ENCODE results near the gene MYH9.
"Not testable (repeated sequence)": the region's sequence is repeated elsewhere in the genome, so short reads cannot be mapped to it uniquely, and the experiment has no call there.

MYH9 gene

DNA sequence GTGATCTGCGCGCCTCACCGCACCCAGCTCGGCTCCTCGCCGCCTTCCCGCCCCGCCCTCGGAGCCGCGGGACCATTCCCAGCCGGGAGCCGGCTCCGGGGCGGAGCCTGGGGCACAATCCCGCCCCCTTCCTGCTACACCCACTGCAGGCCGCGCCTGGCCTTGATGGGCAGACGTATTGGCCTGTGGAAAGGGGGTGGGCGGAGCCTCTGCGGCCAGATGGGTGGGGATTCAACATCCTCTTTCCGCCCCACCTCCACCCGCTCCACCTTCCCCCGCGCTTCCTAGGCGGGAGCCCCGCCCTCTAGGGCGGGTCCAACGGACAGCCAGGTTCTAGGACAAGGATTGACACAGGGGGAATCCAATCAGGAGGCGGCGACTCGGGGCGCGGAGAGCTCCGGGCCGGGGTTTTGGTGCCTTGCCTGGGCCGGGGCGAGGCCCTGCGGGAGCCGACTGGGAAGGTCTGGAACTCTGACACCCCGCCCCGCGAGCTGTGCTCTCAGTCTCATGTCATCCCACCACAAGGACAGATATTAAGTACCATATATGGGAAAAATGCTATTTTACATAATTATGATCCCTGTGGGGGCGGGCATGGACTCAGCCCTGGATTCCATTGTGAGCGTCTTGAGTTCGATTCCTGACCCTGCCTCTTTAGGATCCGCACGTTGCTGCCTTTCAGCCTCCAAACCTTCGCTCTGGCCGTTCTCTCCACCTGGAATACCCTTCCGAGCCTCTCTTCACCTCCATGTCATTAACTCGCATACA is at the start of gene MYH9:
Gene MYH9, minus strand, starts transcription at position 9 of the 768 bp plus-strand sequence. CDS start 38,731 bp downstream, outside the sequence.
- peak; percentile 98 for DNase-seq (ENCODE audit: low read depth)

DNA sequence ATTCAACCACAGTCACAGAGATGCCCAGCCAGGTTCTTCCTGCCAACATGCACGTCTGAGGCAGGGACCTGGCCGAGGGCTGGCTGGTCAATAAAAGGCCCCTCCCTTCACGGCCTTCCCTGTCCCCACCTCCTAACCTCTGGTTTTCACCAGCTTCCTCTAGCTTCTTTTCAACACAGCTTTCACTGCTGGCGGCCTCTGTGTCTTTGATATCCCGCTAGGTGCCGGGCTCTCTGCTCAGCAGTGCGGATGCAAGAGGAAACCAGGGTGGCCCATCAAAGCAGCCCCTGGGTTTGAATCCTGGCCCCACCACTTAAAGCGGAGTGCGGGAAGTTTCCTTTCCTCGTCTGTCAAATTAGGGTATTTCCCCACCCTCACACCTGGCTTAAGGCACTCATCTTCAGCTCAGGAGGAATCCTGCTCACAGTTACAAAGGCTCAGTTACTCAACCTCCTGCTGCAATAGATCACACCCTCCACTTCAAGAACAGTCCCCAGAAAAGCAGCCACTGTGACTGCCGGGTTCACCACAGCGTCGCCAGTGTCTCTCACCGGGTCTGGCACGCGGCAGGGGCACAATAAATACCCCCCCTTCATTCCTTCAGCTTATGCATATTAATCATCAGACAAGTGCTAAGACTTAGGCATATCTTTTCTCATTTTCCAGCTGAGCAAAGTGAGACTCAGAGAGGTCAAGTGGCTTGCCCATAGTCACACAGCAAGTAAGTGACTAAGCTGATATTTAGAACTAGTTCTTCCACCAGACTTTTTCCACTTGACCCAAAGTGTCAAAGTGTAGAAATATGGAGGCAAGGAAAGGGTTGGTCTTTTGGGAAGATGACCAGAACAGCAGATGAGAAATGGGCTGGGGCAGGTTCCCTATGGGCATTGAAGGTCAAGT is 48.0 kb upstream of the MYH9 start:
- DNase-seq (ENCODE audit: low read depth), result no peak

DNA sequence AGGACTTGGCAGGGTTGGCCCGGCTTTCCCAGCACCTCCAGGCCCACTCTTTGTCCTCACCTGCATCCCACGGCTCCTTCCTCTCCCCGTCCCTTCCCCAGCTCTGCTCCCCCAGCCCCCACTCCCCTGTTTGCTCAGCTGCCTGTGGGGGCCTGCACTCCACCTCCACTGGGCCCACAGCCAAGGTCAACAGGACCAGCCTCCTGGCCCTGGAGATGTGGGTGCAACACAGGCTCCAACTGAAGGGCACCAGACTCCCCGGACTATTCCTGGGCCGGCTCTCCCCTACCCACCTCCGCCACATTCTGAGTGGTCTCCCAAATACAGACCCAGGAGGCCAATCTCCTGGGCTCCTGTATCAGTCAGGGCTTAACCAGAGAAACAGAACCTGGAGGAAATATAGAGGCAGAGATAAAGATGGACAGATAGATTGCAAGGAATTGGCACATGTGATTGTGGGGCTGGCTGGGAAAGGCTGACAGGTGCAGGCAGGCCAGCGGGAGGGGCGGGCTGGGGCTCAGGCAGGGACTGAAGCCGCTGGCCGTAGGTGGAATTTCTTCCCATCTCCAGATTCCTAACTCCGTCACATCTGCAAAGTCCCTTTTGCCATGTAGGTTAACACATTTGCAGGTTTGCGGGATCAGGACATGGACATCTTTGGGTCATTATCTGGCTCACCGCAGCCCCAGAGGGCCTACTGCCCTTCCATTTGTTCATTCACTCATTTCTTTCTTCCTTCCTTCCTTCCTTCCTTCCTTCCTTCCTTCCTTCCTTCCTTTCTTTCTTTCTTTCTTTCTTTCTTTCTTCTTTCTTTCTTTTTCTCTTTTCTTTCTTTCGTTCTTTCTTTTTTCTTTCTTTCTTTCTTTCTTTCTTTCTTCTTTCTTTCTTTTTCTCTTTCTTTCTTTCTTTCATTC is 45.8 kb upstream of the MYH9 start:
- no peak for DNase-seq (ENCODE audit: low read depth)

DNA sequence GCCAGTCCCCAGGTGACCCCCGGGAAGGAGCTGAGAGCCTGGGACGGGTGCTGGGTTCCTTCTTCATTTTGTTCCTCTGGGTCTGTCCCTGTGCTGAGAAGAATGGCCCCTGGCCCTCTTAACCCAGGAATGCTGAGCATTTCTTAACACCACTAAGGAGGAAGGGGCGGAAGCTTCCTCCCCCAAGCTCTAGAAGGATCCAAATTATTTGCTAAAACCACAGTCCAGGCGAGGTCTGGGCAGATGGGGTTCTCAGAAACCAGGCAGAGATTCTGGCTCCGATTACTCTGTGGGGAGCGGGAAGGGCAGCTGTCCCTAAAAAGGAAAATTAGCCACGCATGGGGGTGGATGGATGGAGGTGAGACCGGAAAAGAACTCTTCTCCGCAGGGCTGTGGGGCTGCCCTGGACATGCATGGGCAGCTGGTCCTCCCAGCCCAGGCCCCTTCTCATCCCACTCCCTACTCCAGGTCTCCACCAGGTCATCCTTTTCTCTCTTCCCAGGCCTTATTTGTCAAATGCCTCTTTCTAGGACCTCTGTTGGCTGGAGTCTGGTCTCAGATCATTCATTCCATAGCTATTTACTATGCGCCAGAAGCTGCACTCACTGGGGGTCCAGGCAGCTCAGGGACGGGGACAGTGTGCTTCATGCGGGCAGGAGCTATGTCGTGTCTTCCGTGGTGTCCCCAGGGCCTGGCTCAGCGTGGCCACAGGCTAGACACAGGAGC is 45.0 kb upstream of the MYH9 start:
- DNase-seq (ENCODE audit: low read depth), result no peak

DNA sequence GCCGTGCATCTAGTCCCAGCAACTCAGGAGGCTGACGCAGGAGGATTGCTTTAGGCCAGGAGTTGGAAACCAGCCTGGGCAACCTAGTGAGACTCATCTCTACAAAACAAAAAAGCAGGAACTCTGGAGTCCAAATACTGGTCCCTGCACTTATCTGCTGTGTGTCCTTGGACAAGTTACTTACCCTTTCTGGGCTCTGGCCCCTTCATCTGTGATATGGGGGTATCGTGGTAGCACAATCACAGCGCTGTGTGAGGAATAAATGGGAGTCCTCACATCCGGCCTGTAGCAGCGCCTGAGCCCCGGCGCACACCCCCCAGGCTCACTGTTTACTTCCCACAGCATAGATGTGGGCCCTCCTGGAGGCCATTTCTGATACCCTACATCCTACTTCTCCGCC is 44.2 kb upstream of the MYH9 start:
- DNase-seq (ENCODE audit: low read depth), result no peak

DNA sequence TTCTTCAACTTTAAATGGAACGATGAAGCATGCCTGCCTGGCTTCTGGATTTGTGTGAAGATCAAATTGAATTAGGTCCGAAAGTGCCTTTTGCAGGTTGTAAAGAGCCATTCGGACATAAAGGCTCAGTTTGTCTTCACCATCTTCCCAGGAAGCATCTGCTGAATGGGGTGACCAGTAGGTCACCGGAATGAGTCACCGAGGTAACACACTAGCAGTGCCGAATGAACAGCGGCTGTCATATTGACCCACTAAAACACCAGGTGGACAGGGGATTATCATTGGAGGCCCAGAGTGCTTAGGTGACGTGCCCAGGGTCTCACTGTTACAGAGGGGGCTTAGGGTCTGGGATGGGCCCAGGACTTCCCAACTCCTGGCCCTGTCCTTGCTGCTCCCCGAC is 43.1 kb upstream of the MYH9 start:
- no peak for DNase-seq (ENCODE audit: low read depth)

DNA sequence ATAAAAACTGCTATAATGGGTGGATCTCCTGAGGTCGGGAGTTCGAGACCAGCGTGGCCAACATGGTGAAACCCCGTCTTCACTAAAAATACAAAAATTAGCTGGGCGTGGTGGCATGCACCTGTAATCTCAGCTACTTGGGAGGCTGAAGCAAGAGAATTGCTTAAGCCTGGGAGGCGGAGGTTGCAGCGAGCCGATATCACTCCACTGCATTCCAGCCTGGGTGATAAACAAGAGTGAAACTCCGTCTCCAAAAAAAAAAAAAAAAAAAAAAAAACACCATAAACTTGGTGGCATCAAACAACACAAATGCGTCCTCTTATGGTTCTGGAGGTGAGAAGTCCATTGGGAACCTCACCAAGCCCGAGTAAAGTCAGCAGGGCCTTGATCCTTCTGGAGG is 40.2 kb upstream of the MYH9 start:
- not testable (repeated sequence) for DNase-seq (ENCODE audit: low read depth)

DNA sequence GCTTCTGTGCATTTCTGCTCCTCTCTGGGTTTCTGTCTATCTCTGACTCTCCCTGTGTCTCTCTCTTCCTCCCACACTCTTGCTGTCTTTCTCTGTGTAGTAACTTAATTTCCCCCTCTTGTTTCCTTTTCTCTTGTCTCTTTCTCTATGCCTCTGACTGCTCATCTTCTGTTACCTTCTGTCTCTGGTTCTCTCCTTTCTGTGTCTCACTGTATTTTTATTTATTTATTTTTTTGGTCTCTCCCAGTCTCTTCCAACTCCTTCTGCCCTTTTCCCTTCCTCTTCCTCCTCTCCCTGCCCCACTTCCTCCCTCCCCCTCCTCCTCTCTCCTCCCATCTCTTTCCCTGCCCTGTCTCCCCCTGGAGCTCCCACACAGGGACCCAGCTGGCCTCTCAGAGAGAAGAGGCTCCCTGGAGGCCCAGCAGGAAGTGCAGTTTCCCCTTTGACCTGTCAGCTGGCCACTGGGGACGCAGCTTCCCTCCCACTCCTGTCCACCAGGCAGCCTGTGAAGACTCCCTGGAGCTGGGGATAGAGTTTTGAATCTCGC is 38.3 kb upstream of the MYH9 start:
- DNase-seq (ENCODE audit: low read depth), result no peak

DNA sequence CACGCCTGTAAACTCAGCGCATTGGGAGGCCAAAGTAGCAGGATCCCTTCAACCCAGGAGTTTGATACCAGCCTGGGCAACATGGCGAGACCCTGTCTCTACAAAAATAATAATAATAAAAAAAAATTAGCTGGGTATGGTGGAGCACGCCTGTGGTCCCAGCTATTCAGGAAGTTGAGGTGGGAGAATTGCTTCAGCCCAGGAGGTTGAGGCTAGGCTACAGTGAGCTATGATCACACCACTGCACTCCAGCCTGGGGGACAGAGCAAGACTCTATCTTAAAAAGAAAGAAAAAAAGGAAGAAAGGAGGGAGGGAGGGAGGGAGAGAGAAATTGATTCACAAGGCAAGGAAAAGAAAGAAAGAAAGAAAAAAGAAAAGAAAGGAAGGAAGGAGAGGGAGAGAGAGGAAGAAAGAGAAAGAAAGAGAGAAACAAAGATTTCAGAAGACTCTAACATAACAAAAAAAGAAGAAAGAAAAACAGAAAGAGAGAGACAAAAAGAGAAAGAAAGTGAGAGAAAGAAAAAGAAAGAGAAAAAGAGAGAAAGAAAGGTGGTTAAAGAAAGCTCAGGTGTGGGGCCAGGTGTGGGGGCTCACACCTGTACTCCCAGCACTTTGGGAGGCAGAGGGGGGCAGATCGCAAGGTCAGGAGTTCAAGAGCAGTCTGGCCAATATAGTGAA is 37.3 kb upstream of the MYH9 start:
- no peak for DNase-seq (ENCODE audit: low read depth)

DNA sequence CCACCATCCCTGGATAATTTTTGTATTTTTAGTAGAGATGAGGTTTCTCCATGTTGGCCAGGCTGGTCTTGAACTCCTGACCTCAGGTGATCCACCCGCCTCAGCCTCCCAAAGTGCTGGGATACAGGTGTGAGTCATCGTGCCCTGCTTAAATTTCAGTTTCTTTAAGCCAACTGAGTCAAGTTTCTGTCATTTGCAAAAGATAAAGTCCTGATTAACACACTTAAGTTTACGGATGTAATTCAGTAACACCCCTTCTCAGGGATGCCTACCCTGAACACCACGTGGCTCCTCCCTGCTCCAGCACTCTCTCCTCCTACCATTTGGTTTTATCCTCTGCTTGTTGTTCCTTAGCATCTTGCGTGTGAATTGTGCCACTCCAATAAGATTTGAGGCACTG is 36.7 kb upstream of the MYH9 start:
- not testable (repeated sequence) for DNase-seq (ENCODE audit: low read depth)

DNA sequence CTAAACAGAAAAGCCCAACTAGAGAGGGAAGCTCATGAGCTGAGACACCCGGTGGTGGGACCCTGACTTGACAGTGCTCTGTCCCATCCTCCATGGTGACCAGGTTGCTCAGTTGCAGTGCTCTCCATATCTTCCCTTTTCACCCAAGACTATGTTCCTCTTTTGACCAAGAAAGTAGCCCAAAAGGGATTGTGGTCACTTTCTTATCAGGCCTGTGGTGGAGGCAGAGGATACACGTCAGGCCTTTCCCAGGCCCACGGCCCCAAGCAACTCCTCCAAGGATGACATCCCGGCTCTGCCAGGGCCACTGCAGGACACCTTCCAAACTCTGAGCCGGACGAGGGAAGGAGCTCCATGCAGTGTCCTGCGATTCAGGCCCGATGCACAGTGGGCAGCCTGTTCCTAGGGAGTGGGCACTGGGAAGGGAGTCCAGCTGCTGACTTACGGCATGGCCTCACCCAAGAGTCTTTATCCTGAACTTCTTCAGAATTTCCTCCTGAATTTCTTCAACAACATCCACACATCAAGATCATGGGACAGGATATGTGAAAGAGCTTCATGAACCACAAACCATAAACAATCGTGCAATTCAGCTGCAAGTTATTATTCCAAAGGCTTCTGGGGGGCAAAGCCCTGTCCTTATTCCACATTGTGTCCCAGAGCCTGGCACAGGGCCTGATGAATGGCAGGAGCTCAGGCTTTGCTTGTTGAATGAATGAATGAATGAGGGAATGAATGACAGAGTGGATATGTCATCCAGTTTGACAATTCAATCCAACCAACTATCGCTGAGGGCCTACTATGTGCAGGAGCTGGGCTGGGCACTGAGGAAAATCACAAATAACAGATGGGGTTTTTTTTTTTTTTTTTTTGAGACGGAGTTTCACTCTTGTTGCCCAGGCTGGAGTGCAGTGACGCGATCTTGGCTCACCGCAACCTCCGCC is 36.0 kb upstream of the MYH9 start:
- DNase-seq (ENCODE audit: low read depth), result no peak

DNA sequence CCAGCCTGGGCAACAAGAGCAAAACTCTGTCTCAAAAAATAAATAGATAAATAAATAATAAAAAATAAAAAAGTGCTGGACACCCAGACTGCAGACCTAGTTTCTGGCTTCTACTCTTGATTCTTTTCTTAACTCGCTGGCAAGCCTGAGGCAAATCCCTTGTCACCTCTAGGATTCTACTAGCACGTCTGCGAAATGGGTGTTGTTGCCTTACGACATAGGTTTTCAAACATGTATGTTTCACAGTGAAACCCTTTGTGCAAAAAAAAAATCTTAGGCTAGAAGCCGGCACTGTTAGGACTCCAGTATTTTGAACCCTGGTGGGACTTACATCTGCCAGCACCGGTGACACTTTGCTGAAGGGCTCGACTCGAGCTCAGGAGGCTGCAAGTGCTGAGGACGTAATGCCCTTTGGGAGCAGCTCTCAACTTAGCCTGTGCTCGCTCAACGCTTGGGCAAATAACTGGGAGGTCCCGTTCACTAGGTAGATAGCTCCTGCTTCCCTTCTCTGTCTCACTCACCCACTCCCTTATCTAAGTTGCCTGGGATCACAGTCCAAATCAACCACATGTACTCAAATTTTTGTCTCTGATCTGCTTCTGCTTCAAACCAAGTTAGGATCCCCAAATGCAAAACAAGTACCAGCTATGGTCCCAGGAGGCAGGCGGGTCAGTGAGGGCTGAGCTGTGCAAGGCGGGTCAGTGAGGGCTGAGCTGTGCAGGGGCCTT is 34.7 kb upstream of the MYH9 start:
- no peak for DNase-seq (ENCODE audit: low read depth)

DNA sequence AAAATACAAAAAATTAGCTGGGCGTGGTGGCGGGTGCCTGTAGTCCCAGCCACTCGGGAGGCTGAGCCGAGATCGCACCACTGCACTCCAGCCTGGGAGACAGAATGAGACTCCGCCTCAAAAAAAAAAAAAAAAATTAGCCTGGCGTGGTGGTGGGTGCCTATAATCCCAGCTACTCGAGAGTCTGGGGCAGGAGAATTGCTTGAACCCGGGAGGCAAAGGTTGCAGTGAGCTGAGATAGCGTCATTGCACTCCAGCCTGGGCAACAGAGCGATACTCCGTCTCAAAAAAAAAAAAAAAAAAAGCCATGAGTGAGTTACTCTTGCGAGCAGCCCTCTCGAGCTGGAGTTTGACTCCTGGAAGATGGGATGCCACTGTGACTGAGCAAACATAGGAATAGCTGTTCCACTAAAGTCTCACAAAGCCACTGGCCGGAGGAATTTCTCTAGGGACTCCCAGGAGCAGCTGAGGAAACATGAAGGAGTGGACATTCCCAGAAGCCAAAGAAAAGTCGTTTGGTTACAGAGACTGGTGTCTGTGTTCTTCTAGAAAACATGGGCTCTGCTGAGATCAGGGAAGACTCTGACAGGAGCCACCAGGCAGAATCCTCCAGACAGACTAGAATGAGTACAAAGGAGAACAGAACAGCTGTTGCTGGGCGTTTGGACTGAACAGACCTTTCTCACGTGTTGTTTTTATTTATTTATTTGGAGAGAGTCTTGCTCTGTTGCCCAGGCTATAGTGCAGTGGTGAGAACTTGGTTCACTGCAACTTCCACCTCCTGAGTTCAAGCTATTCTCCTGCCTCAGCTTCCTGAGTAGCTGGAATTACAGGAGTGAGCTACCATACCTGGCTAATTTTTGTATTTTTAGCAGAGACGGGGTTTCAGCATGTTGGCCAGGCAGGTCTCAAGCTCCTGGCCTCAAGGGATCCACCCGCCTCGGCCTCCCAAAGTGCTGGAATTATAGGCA is 32.4 kb upstream of the MYH9 start:
- no peak for DNase-seq (ENCODE audit: low read depth)

DNA sequence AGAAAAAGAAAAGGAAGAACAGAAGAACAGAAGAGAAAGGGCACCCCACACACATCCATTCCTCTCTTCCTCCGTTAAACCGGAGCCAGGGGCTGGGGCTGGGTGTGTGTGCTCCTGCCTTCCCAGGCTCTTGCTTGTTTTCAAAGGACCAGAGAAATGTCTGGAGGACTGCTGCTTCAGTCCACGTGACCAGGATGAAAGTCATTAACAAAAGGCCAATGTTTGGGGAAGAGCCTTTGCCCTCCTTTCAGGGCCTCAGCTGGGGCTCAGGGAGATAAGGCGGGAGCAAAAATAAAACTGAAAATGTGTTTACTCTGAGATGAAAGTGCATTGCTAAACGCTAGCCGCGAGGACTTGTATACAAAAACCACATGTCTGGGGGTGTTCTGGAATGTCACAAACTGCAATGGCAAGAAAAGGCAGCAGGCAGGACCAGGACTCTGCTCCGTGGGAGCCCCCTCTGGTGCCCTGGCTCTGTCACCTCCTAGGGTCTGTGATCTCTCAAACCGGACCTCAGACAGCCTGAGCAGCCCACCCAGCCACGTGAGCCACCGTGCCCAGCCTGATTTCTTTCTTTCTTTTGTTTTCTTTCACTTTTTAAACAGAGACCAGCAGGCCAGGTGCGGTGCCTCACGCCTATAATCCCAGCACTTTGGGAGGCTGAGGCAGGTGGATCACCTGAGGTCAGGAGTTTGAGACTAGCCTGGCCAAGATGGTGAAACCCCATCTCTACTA is 31.6 kb upstream of the MYH9 start:
- no peak for DNase-seq (ENCODE audit: low read depth)

DNA sequence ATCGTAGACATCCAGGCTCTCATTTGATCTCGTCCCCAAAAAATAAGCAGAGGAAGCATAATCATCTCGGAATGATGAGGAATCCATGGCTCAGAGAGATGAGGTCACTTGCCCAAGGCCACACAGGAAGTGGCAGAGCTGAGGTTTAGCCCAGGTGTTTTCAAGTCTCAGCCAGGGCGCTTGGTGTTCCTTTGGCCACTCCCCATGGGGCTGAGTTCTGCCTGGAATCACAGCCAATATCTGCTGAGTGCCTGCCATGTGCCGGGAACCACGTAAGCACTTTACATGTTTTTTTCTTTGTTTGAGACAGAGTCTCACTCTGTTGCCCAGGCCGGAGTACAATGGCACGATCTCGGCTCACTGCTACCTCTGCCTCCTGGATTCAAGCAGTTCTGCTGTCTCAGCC is 29.5 kb upstream of the MYH9 start:
- DNase-seq (ENCODE audit: low read depth), result no peak

DNA sequence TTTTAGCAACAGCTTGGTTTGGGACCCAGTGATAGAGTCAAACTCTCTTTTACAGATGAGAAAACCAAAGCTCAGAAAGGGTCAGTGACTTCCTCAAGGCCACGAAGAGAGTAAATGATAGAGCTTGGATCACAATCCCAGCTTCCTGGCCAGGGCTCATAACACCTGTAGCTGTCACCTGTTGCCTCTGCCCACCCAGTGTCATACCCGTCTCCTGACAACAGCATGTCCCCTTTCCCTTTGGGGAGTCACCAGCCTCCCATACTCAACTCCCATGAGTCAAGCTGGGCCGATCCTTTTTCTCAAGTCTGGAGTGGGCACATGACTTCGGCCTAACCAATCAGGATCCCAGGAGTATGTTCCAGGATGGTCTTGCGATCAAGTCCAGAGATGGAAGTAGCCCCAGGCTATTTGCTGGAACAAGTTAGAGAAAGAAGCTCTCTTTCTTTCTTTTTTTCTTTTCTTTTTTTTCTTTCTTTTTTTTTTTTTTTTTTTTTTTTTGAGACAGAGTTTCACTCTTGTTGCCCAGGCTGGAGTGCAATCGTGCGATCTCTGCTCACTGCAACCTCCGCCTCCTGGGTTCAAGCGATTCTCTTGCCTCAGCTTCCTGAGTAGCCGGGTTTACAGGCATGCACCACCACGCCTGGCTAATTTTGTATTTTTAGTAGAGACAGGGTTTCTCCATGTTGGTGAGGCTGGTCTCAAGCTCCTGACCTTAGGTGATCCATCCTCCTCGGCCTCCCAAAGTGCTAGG is 27.8 kb upstream of the MYH9 start:
- DNase-seq (ENCODE audit: low read depth), result no peak
